ENCODE measurements around the gene AEBP1. TPM values are rescaled to one million over a fixed set of nuclear protein-coding genes. Genes with fewer than 3 reads are reported as not detected.

The AEBP1 gene
- total RNA-seq, 1 experiment from 2014 or later = 49.3 TPM

GRCh38 chr7:44113764-44114354, 9.7 kb downstream of the AEBP1 start:
- H4K8ac ChIP-seq (replicated peaks; ENCODE audit: insufficient read length, low read depth, low read length) = no peak overlapping the region
- no peak overlapping the region for H3K23ac ChIP-seq (ENCODE audit: insufficient read length, low read depth, low read length)
- Mint-ChIP-seq H3K36me3 (ENCODE audit: insufficient read depth in 1 of 3, low read depth in 3 of 3) (peaks cover 26 to 70% (median 62%) of the 10 kb centered on the region in 3 experiments; a peak in 6 of 7 replicates), H3K9me3 (no peaks in the 10 kb centered on the region), H3K27ac (peak overlapping the region in 1 of 3 experiments; percentile 62; a peak in 1 of 7 replicates), H3K27me3 (ENCODE audit: low read depth) (no peaks in the 10 kb centered on the region; the same call in 1 of the 2 replicates), H3K4me1 (0 out of 4 replicates have a peak, but pooled peaks cover 0 to 4% of the 10 kb centered on the region in 2 experiments), H3K4me3 (no peak overlapping the region)
- H4K20me1 ChIP-seq (ENCODE audit: control insufficient read depth, insufficient read depth, insufficient read length) = no peaks in the 10 kb centered on the region
- no peak overlapping the region for H2AK5ac ChIP-seq (ENCODE audit: insufficient read length, low read length)
- no peak overlapping the region for H2BK15ac ChIP-seq (ENCODE audit: low read depth, low read length)
- H4K91ac ChIP-seq (ENCODE audit: insufficient read length, low read depth, low read length) = no peak overlapping the region
- H2BK120ac ChIP-seq (ENCODE audit: low read depth, low read length, poor library complexity, severe bottlenecking) = no peak overlapping the region
- no peak overlapping the region for H3K4ac ChIP-seq (ENCODE audit: low read depth, low read length)
- no peak for DNase-seq
- TF ChIP-seq CTCF (conservative IDR thresholded peaks at IDR 0.05) = no peak
- no peaks in the 10 kb centered on the region for H3K23me2 ChIP-seq (ENCODE audit: insufficient read length, low read depth, low read length, poor library complexity, severe bottlenecking)
- no CpG with 5 or more reads among the region's 24 CpGs for WGBS (ENCODE audit: extremely low coverage, insufficient read length, low lambda C conversion rate)
- no peak overlapping the region for H3K14ac ChIP-seq (ENCODE audit: insufficient read depth, low read length)
- no peak overlapping the region for H2BK20ac ChIP-seq (ENCODE audit: low read depth, low read length, poor library complexity, severe bottlenecking)
- H3K9me3 ChIP-seq (ENCODE audit: control insufficient read depth, low read depth, low read length) = no peaks in the 10 kb centered on the region
- H2BK5ac ChIP-seq (ENCODE audit: insufficient read length, low read length) = no peak overlapping the region
- no peak overlapping the region for H3K18ac ChIP-seq (ENCODE audit: insufficient read length, low read depth, low read length)
- no peak overlapping the region for H3T11ph ChIP-seq (ENCODE audit: low read length)
- H3K79me1 ChIP-seq (ENCODE audit: insufficient read depth, low read depth, low read length, poor library complexity, severe bottlenecking) = no peaks in the 10 kb centered on the region
- no peaks in the 10 kb centered on the region for H3K79me2 ChIP-seq (ENCODE audit: insufficient read depth, low read length)
- no peaks in the 10 kb centered on the region for H3K4me1 ChIP-seq (ENCODE audit: insufficient read depth, low read length)
- no peak overlapping the region for H3K27ac ChIP-seq (ENCODE audit: insufficient read length, low read depth, low read length)
- no peak overlapping the region for H3K9ac ChIP-seq (ENCODE audit: extremely low read depth, insufficient read length, low read length)
- H3K56ac ChIP-seq (ENCODE audit: insufficient read length, low read depth, low read length) = no peak overlapping the region
- no peak overlapping the region for H3K4me2 ChIP-seq (ENCODE audit: insufficient read depth, insufficient read length, low read length)
- no peak overlapping the region for H4K5ac ChIP-seq (ENCODE audit: insufficient read length, low read depth, low read length)
- H3K27me3 ChIP-seq (ENCODE audit: insufficient read depth, low read length) = no peaks in the 10 kb centered on the region
- H2BK12ac ChIP-seq (ENCODE audit: insufficient read length, low read depth, low read length) = no peak overlapping the region
- no peak overlapping the region for H2AFZ ChIP-seq (ENCODE audit: low read length)
